GM21619 (cell line): ENCODE measurements around the gene TTLL11.

Experiments used
- ATAC-seq: cut with Tn5 transposase; IDR thresholded peaks from one replicate; pipeline ENCODE4 v1.9.1; 2021; ENCODE audit not compliant: unreplicated experiment

TTLL11 gene, protein sequence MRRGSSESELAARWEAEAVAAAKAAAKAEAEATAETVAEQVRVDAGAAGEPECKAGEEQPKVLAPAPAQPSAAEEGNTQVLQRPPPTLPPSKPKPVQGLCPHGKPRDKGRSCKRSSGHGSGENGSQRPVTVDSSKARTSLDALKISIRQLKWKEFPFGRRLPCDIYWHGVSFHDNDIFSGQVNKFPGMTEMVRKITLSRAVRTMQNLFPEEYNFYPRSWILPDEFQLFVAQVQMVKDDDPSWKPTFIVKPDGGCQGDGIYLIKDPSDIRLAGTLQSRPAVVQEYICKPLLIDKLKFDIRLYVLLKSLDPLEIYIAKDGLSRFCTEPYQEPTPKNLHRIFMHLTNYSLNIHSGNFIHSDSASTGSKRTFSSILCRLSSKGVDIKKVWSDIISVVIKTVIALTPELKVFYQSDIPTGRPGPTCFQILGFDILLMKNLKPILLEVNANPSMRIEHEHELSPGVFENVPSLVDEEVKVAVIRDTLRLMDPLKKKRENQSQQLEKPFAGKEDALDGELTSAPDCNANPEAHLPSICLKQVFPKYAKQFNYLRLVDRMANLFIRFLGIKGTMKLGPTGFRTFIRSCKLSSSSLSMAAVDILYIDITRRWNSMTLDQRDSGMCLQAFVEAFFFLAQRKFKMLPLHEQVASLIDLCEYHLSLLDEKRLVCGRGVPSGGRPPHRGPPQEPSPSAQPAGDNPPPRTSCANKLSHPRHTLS

DNA sequence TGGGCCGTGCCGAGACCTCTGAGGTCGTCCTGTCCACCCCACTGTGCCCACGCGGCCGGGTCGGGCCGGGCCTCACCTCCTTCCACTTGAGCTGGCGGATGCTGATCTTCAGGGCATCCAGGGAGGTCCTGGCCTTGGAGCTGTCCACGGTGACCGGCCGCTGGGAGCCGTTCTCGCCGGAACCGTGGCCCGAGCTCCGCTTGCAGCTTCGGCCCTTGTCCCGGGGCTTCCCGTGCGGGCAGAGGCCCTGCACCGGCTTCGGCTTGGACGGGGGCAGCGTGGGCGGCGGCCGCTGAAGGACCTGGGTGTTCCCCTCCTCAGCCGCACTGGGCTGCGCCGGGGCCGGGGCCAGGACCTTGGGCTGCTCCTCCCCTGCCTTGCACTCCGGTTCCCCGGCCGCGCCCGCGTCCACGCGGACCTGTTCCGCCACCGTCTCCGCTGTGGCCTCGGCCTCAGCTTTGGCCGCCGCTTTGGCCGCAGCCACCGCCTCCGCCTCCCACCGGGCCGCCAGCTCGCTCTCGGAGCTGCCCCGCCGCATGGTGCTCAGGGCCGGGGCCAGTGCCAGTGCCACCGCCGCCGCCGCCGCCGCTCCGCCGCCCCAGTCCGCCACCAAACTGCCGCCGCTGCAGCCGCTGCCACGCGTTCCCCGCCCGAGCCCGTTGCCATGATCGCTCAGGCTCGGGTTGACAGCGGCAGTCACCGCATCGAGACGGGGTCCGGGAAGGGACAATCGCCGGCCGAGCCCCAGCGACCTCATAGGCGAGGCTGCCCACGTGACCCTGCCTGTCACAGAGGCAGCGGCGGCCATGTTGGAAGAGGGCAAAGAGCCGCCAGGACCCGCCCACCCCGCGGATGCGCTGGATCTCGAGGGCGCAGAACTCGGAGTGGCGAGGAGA lies at the start of gene TTLL11:
TSS of gene TTLL11 (minus strand) at position 698 of the 896 bp plus-strand sequence. CDS start at position 538, 160 bp downstream.
- peak; percentile 88 for ATAC-seq

DNA sequence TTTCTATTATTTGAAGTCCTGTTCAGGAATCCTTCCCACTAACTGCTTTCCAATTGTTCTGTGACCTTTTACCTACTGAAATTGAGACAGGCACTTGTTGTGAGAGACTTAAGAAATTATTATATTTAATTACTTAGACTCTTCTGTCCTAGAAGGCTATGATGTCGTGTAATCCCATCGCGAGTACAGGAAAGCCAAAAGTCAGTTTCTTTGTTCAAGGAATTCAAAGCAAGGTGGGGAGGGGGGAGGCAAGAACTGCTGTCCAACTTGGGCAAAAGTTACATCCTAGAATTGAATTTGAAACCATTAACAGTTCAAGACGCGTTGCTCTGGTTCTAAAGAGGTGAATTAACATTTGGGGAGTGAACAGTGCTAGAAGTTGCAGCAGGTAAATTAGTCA lies 48.6 kb upstream of the TTLL11 start:
- no peak for ATAC-seq

DNA sequence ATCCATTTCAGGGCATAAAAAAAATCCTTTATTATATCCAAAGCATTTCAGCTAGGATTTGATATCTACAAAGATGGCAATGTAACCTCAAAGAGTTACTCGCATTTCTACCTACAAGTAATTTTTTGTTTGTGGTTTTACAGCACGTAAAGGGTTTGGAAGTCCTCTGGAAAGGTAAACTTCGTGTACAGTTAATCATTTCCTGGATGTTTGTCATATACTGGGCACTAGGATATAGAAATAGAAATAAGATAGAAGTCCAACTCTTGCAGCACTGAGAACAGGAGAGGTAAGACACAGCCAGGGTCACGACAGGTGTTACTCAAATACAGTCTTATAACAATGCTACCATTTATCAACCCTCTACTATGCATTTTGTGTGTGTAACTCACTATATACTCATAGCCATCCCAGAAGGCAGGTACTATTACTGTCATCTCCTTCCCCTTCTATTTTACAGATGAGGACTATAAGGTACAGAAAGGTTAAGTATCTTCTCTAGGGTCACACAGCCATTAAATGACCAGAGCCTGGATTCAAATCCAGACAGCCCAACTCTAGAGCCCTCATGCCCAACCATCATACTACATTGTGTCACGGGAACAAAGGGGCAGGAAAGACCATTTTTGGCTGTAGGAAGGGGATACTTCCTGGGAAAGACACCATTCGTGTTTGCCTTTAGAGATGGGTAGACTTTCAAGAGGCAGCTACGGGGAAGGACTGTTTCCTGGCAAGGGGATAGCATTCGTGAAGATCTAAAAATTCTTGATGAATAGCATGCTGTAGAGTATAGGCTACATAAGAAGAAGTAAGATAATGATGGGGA lies 47.5 kb upstream of the TTLL11 start:
- ATAC-seq: no peak

DNA sequence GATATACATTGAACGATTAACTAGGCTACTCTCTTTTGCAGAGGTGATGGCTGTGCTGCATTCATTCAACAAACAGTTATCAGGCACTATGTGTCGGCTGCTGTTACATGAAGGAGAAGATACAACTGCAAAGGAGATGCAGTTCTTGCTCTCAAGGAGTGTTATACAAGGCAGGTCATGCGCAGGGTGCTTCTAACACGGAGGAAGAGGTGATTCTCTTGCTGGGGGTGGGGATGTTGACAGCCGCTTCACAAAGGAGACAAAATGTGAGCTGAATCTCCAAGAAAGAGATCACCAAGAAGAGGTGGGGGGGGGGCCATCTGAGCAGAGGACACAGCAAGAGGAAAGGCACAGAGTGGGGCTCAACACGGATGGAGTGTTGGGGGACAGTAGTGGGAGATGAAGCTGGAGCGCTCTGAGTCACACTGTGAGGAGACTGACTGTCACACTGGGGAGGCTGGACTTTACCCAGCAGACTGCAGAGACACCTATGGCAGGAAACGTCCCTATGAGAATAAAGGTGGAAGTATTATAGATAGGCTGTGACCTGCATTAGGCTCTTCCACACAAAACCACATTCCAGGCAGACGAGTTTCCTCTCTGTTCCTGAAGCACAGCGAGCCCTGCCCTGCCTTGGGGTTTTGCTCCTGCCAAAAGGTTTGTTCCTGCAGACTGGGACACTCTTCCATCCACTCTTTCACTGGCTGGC lies 45.6 kb upstream of the TTLL11 start:
- ATAC-seq: no peak

DNA sequence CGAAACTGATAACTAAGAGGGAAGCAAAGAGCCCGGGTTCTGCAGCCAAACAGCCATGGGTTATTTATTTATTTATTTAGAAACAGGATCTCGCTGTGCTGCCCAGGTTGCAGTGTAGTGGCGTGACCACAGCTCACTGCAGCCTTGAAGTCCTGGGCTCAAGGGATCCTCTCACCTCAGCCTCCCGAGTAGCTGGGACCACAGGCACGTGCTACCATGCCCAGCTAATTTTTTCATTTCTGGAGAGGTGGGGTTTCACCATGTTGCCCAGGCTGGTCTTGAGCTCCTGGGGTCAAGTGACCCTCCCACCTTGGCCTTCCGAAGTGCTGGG lies 42.4 kb upstream of the TTLL11 start:
- no peak for ATAC-seq

DNA sequence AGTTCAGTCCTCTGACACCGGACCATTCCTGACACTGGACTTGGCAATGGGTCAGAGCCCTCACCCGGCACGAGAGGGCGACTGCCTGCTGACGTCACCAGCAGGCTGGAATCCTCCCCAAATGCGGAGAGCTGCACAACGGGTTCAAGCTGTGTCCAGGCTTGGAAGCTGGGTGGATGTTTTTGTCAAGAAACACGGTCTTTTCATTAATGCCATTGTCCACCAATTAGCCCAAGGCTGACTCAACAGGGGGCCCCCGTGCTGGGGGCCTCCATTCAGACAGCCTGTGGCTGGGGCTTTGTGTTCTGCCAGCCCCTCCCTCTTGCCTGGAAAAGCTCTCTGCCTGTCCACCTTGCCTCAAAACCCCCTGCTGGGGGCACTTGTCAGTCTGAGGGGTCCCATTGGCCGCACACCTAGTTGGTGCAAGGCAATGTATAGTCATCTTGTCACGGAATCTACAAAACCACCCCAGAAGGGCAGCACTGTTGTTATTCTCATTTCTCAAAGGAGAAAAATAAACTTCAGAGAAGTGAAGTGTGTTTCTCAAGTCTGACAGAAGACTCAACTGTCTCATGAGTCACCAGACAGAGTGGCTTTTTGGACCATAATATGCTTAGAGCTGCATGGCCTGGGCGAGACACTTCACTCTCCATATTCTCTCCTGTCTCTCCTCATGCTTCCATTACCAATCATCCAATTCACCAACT lies 41.9 kb upstream of the TTLL11 start:
- ATAC-seq: no peak

DNA sequence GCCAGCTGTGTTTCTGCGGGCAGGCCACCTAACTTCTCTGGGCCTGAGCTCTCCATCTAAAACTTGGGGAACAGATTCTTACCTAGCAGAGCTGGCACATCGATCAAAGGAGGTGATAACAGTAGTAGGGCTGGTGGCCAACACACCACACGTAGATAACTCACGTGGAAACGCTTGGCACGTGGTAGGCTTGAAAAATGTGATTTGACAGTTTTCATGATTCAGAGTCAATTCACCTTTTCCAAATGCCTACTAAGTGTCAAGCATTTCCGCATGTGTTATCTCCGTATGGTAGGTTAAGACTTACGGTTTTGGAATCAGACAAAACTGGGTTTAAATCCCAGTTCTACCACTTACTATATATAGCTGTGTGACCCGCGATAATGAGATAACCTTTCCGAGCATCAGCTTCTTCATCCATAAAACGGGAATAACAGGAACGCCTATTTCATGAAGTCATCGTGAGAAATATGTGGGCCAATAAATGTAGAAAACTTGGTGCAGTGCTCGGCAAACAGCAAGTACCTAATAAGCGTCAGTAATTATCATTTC lies 41.0 kb upstream of the TTLL11 start:
- ATAC-seq: no peak

DNA sequence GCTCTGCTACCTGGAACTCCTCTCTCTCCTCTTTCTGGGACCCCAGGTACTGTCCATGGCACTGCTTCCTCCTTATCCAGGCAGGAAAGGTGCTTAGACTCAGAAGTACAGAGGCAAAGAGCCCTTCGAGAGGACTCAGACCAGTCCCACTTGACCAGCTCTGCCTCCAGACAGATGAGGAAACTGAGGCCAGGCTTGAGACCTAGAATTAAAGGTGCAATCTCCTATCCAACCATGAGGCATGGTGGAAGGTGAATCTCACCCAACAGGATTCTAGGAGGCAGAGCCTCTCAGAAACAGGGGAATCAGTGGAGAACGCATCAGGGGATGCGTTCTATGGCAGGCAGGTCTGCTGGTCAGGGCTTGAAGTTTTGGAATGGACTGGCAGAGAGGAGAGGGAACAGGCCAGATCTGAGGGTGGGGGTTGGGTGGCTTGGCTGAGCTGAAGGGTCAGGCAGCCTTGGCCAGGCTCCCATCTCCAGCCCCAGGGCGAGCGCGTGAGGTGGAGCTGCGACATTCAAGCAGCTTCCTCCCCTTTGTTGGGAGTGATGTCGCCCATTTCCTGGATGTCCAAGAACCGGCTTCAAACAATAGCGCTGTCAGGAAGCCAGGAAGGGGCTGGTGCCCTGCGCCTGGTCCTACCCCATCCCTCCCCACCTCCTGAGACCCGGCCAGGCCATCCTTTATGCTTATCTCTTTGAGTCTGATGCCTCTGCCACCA lies 40.3 kb upstream of the TTLL11 start:
- ATAC-seq: no peak

DNA sequence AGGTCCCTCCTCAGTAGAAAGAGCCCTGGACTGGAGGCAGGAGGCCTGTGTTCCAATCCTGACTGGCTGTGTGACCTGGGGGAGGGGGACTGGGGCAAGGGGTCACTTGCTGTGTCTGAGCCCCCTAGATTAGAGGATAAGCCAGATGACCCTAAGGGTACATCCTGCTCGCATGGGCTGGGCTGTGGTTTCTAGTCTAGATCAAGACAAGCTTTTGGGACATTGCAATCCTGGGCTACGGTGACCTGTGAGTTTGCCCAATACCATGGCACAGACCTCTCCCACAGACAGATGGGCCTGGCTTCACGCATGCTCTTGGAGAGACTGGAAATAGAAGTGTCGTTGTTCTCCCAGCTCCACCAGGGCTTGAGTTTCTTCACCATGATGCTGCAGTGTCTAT lies 39.4 kb upstream of the TTLL11 start:
- no peak for ATAC-seq

DNA sequence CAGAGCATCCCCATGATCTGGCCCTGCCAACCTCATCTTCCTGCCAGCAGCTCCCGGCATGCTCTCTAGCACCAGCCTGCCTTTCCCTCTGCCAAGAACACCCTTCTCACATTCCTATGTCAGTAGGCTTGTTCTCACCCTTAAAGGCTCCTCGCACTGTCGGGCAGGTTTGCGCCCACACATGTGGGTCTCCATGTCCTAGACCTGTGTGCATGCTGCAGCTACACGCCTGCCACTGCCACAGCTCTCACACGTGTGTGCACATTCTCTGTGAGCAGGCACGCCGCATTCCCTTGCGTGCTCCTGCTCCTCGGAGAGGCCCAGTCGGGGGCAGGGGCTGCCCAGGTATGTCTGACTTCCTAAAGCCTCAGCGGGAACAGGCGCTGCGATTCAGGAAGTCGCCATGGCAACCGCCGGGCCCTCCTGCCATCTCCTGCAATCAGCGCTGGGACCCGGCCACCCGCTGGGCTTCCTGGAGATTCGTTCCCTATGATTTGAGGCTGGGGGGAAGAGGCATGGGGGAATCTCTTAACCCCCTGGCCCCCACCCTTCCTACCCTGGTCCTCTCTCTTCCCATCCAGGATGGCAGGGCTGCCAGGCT lies 38.4 kb upstream of the TTLL11 start:
- ATAC-seq: no peak

DNA sequence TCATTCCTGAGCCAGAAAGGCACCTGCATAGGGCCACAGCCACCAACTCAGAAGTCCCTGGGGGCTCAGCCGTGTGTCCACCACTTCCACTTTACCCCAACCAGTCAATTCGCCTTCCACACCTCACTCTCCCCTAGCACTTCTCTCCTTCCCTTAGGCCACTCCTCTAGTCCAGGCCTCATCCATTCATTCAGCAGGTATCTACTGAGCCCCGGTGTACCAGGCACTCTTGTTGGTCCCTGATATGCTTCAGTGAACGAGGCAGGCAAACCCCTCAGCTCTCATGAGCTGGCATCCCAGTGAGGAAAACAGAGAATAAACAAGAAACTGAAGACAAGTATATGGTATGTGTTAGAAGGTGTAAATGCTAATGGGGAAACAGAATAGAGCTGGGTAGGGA lies 37.7 kb upstream of the TTLL11 start:
- no peak for ATAC-seq

DNA sequence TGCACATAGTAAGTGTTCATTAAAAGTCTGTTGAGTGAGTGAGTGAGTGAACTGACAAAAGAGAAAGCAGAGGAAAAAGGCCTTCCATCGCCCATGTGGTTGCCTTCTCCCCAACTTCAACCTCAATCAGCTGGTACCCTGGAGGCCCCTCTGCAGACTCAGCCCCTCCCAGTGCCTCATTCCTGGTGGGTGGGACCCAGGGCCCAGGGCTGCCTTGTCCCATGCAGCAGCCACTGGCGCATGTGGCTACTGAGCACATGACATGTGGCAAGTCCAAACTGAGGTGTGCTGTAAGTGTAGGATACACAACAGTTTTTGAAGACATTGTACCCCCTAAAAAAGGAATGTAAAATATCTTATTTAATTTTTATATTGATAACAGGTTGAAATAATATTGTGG lies 36.9 kb upstream of the TTLL11 start:
- ATAC-seq: no peak

DNA sequence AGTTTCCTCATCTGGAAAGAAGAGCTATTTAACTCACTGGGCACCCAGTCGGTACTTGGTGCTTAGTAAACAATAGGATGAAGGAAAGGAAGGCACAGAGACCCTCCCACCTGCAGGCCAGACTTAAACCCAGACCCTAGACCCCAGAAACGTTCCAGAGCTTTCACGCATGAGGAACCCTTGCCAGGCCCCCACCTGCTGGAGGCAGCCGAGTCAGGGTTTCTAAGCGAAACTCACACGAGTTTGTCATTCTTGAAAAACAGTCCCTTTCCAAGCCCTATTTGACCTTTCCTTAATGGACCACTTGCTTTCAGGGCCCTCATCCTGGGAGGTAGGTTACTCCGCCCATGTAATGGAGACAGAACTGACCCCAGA lies 35.8 kb upstream of the TTLL11 start:
- ATAC-seq: no peak

DNA sequence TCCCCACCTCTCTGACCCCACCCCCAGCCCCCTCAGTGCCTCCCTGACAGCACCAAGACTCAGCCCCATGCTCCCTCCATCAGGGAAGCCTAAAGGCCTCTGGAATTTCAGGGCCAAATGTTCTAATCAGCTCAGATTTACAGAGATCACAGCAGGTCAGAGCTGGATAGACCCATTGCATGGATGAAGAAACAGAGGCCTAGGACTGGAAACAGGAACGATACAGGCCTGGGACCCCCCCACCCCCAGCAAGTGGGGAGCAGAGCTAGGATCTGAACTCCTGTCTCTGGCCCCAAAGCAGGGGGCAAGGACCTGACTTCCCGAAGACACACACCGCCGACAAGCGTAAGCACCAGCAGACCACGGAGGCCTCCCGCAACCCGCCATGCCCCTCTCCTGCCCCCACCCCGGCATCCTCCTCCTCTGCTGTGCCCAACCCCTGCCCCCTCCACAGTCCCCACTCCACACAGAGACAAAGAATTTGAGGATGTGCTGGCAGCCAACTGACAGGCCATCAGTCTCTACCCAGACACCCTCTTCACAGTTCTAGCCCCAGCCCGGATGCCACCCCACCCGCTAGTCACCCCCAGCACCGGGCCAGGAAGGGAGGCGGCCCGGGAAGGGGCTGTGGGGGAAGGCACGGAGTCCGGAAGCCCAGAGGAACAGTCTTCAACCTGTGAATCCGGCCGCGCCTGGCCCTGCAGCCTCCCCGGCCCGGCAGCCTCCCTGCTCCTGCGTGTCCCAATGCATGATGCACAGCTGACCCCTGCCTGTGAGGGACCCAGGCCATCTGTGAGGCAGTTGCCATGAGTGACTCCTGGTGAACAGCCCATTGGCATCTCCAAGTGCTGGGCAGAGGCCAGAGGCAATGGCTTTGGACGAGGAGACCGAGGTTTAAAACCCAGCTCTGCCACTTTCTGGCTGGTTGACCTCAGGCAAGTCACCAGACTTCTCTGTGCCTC lies 35.2 kb upstream of the TTLL11 start:
- ATAC-seq: no peak

DNA sequence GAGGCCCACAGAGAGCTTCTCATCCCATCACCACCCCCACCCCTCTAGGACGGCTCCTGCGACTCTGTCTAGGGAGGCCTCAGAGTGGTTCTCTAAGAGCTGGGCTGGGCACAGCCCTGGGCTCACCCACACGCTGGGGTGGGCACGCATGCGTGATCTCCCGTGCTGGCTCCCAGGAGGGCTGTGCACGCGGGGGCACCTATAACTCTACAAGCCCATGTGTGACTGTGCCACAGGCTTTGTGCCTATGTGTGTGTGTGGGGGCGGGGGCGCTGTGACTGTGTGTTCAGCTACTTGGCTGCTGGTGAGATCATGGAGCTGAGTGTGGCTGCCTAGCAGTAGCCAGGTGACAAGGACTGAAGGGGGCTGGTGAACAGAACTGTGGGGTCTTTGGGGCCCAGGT lies 34.3 kb upstream of the TTLL11 start:
- no peak for ATAC-seq

DNA sequence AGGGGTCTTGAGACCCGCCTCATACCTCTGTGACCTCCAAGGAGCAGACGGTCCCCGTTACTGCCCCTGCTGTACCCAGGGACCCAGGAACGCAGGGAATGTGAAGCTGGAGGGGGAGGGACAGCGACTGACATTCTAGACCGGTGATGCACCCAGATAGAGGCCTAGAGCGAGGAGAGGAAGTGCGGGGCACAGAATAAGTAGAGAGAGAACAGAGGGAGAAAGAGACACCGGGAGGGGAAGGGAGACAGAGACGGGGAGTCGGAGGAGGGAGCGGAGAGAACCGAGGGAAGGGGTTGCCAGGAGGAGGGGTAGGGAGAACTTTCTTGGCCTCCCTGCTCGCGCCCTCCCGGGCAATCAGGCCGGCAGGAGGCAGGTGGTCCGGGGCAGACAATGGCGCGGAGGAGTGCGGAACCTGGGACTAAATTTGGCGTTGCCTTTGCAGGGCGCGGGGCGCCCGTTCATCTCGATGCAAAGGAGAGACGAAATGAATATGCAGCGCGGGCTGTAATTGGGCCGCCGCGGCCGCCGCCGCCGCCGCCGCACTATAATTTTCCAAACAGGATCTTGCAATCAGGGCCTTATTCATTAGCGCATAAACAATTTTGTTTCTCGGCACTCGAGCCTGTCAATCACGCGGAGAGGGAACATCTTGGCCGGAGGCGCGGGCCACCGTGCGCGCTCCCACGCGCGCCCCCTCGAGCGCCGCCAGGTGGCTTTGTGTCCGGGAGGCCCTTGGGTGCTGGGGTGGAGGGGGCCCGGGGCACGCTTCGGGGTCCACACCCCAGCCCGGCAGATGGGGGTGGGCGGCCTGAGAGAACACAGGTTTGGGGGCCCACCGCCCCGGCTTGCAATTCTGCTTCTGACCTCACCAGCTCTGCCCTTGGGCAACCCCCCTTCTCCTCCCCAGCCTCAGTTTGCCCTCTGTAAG lies 33.5 kb upstream of the TTLL11 start:
- ATAC-seq: no peak
